ENCODE results near the gene CPNE9. TPM values are rescaled to one million over a fixed set of nuclear protein-coding genes. Genes with fewer than 3 reads are reported as not detected.

The CPNE9 gene
- not detected in 2 replicates for total RNA-seq

DNA sequence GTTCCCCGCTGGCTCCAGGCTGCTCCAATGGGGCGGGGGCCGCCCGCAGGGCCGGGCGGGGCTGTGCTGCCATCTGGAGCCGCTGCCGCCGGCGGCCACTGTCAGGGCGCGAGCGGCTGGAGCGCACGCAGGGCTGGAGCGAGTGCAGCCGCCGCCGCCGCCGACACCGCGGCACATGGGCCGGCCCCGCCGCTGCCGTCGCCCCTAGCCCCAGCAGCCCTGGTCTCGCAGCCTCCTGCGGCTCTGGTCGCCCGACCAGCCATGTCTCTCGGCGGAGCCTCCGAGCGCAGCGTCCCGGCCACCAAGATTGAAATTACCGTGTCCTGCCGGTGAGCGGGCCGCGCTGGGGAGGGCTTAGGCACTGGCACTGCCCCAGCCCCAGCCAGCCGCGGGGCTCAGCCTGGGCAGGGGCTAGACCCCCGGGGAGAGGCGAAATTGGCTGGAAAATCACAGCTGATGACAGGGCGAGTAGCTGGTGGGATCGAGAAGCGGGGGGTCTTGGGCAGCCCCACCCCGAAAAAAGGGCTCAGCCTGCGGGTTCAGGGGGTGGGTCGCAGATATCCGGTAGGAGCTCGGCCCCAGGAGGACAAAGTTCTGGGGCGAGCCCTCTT is at the start of gene CPNE9:
CPNE9 (plus strand) TSS at position 98 of the 611 bp plus-strand sequence; CDS start at position 262, 164 bp downstream.

GRCh38 chr3:9731206-9732079 is 27.8 kb downstream of the CPNE9 start, which contains the start of gene BRPF1:
Gene BRPF1, plus strand, starts transcription at chr3:9731735. Its CDS starts 2,406 bp downstream, at chr3:9734141.

GRCh38 chr3:9749645-9750555 is 46.3 kb downstream of the CPNE9 start, which contains the start of gene OGG1:
Gene OGG1, plus strand, starts transcription at chr3:9749952. Its CDS starts 335 bp downstream, at chr3:9750287.

DNA sequence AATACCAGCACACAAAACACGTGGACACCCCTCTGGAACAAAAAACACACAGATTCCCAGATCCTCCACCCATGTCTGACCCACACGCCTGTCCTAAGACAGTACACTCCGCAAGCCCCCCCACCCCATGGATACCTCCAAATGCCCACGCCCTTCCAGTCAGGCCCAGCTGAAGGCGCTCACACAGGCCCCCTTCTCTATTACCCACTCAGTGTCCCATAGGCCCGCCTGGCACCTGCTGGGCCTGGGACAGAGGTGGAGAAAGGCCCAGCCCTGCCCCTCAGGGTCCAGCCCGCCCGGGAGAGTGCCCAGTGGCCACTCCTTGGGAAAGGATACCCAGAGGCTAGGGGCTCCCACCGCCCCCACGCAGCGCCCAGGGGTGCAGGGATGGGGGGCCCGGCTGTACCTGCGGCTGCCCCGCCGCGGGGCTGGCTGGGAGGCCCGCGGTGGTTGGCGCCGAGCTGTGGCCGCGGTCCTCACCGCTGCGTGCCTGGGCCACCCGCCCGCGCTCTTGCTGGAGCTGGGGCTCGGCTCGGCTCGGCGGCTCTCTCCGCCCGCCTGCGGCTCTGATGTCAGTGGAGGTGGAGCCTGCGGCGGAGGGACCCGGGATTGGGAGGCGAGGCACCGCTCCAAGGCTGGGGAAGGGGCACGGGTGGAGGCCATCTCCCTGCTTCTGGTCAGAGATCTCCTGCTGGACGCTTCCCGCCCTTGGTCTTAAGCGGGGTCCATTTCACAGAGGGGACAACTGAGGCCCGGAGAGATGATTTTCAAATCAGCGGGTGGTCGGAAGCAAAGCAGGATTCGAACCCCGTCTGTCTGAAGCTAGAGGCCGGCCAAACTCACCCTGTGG is 66.0 kb downstream of the CPNE9 start, which contains the start of gene CAMK1:
CAMK1 (minus strand) TSS at position 522 of the 850 bp plus-strand sequence. CDS start 2,198 bp downstream, outside the sequence.

Other genes starting within 250 kb of the CPNE9 start
- under 0.01 TPM in 1 of 2 replicates, not detected in the other for gene LHFPL4, start 150.0 kb upstream of the CPNE9 start, total RNA-seq
- 59.8 and 61.4 TPM in 2 replicates for gene MTMR14, start 54.3 kb upstream of the CPNE9 start, total RNA-seq
- gene BRPF1, start 27.9 kb downstream of the CPNE9 start, total RNA-seq: 30.9 and 34.3 TPM in 2 replicates
- gene OGG1, start 46.1 kb downstream of the CPNE9 start, total RNA-seq: 22.9 and 27.8 TPM in 2 replicates
- 23.2 and 25.2 TPM in 2 replicates for gene CAMK1, start 66.1 kb downstream of the CPNE9 start, total RNA-seq
- gene TADA3, start 88.6 kb downstream of the CPNE9 start, total RNA-seq: 50.6 and 56.7 TPM in 2 replicates
- 355 and 367 TPM in 2 replicates for gene ARPC4, start 89.2 kb downstream of the CPNE9 start, total RNA-seq
- gene TTLL3, start 106.4 kb downstream of the CPNE9 start, total RNA-seq: 21.8 and 26.1 TPM in 2 replicates
- 24.4 and 30.1 TPM in 2 replicates for gene RPUSD3, start 140.2 kb downstream of the CPNE9 start, total RNA-seq
- not detected in 2 replicates for gene CIDEC, start 176.4 kb downstream of the CPNE9 start, total RNA-seq
- 25.2 and 26.9 TPM in 2 replicates for gene JAGN1, start 186.8 kb downstream of the CPNE9 start, total RNA-seq
- 0.33 and 0.57 TPM in 2 replicates for gene IL17RE, start 199.0 kb downstream of the CPNE9 start, total RNA-seq
- 15.9 and 28.4 TPM in 2 replicates for gene IL17RC, start 213.3 kb downstream of the CPNE9 start, total RNA-seq
- 19.1 and 25.2 TPM in 2 replicates for gene CRELD1, start 230.0 kb downstream of the CPNE9 start, total RNA-seq
- 2.0 TPM in 2 replicates for gene PRRT3, start 248.6 kb downstream of the CPNE9 start, total RNA-seq

Measured in vein endothelial cell (primary cell).